ENCODE measurements around the gene C19orf12.

Gene C19orf12

GRCh38 chr19:29665215-29665825 lies 49.7 kb downstream of the C19orf12 start, which contains the start of gene PLEKHF1:
Gene PLEKHF1, plus strand, starts transcription at chr19:29665461. Its CDS starts 8,379 bp downstream, at chr19:29673840.
- H3K4me3 ChIP-seq (ENCODE audit: low read depth in 1 of 2, low read length in 2 of 2), result peak within 1 kb of the TSS; percentile 64 to 82
- H3K36me3 ChIP-seq (ENCODE audit: control insufficient read depth in 1 of 2, insufficient read depth in 2 of 2, low read length in 2 of 2), result peaks cover 0 to 3% of the 10 kb centered on the region in 2 donors
- peaks cover 11 to 52% of the 10 kb centered on the region in 2 donors for H3K4me1 ChIP-seq (ENCODE audit: control insufficient read depth in 1 of 2, insufficient read depth in 2 of 2, low read length in 2 of 2)
- no peaks in the 10 kb centered on the region for H3K27me3 ChIP-seq (ENCODE audit: low read depth, low read length)
- no peaks in the 10 kb centered on the region for H3K9me3 ChIP-seq (ENCODE audit: control insufficient read depth in 1 of 2, low read length in 2 of 2)
- H3K27ac ChIP-seq (ENCODE audit: low read length), result peak within 1 kb of the TSS; percentile 88

DNA sequence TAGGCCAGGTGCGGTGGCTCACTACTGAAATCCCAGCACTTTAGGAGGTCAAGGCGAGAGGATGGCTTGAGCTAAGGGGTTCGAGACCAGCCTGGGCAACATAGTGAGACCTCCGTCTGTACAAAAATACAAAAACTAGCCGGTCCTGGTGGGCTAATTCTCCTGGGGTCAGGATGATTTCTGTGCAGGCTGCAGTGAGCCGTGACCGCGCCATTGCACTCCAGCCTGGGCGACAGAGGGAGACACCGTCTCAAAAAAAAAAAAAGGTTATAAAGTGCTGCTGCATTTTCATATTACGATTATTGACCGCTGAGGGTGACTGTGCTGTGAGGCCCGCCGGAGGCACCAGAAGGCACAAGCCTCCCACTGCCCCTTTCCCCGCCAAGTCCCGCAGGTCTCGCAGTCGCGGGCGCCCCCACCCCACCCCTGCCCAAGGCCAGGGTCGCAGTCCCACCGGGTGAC lies 50.3 kb downstream of the C19orf12 start:
- Histone ChIP-seq H3K27me3 (ENCODE audit: low read depth, low read length) (no peaks in the 10 kb centered on the region), H3K9me3 (ENCODE audit: control insufficient read depth in 1 of 2, low read length in 2 of 2) (no peaks in the 10 kb centered on the region), H3K27ac (ENCODE audit: low read length) (no peak overlapping the region), H3K4me1 (ENCODE audit: control insufficient read depth in 1 of 2, insufficient read depth in 2 of 2, low read length in 2 of 2) (peaks cover 11 to 52% of the 10 kb centered on the region in 2 donors), H3K36me3 (ENCODE audit: control insufficient read depth in 1 of 2, insufficient read depth in 2 of 2, low read length in 2 of 2) (peaks cover 0 to 3% of the 10 kb centered on the region in 2 donors), H3K4me3 (ENCODE audit: low read depth in 1 of 2, low read length in 2 of 2) (peak overlapping the region; percentile 37 to 82)

DNA sequence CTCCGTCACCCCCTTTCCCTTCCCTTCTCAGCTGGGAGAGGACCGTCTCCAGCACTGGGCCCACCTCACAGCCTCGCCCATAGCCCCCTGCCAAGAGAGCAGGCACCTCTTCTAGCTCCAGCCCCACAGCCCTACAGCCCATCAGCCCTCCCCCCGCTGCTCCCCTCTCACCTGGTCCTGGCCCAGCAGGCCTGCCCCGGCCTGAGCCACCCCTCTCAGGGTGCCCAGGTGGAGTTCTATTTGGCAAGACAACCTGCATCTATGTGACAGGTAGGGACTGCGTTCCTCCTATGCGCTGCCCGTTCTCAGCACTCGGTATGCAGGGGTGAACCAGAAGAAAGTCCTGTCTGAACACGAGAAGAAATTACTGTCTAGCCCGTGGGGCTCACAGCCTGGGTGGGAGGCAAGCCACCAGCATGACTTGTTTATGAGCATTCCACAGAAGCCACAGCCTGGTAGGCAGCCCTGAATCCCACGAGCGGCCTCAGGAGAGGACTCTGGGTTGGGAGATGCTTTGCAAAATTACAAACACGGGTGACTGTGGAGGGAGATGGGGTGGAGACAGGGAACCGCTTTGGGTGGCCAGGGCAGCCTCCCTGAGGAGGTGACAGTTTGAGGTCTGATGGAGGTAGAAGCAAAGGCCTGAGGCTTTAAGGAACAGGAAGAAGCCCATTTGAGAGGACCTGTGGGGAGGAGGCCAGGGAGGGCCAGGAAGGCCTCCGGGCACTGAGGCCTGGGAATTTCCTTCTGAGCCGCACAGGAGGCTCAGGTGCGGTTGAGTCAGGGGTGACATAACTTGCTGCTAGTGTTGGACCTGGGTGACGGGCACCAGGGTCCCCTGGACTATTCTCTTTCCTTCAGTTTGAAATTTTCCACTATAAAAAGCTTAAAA lies 51.0 kb downstream of the C19orf12 start:
- H3K27ac ChIP-seq (ENCODE audit: low read length), result no peak overlapping the region
- H3K4me1 ChIP-seq (ENCODE audit: control insufficient read depth in 1 of 2, insufficient read depth in 2 of 2, low read length in 2 of 2), result peaks cover 11 to 52% of the 10 kb centered on the region in 2 donors
- peaks cover 0 to 3% of the 10 kb centered on the region in 2 donors for H3K36me3 ChIP-seq (ENCODE audit: control insufficient read depth in 1 of 2, insufficient read depth in 2 of 2, low read length in 2 of 2)
- H3K4me3 ChIP-seq (ENCODE audit: low read depth in 1 of 2, low read length in 2 of 2), result no peak overlapping the region
- H3K9me3 ChIP-seq (ENCODE audit: control insufficient read depth in 1 of 2, low read length in 2 of 2), result no peaks in the 10 kb centered on the region
- no peaks in the 10 kb centered on the region for H3K27me3 ChIP-seq (ENCODE audit: low read depth, low read length)

DNA sequence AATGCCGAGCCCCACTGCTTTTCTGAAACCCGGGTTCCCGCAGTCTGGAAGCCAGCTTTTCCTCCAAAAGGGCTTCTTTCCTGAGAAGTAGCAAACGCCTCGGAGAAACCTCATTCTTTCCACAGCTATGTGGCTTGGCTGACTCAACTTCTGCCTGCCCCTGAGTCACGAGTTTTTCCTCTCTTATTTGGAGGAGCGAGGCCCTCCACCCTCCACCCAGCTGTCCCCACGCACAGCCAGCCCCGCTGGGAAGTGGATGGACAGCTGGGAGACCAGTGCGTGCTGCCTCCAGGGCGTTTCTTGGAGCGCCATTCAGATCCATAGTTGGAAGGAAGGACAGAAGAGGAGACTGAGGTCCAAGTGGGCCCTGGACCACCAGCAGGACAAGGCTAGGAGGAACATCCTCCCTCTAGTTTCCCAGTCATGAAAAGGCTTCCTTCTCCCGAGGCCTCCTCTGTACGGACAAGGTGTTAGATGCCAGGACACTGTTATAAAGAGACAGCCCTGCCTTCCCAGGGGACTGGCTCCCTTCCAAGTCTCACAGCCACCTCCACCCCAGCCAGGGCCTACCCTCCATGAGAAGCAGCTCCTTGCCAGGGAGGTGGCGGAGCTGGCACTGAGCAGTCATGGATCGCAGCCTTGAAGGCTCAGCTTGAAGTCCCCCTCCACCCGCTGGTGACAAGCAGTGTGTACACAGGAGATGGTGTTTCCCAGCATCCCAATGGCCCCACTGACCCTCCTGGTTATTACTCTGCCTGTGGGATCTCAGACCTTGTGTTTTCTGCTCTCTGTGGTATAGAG lies 52.3 kb downstream of the C19orf12 start:
- H3K9me3 ChIP-seq (ENCODE audit: control insufficient read depth in 1 of 2, low read length in 2 of 2), result no peaks in the 10 kb centered on the region
- H3K4me3 ChIP-seq (ENCODE audit: low read depth in 1 of 2, low read length in 2 of 2), result peak overlapping the region in 1 of 2 donors; percentile 20
- peaks cover 11 to 49% of the 10 kb centered on the region in 2 donors for H3K4me1 ChIP-seq (ENCODE audit: control insufficient read depth in 1 of 2, insufficient read depth in 2 of 2, low read length in 2 of 2)
- H3K27me3 ChIP-seq (ENCODE audit: low read depth, low read length), result no peaks in the 10 kb centered on the region
- peaks cover 0 to 3% of the 10 kb centered on the region in 2 donors for H3K36me3 ChIP-seq (ENCODE audit: control insufficient read depth in 1 of 2, insufficient read depth in 2 of 2, low read length in 2 of 2)
- peak overlapping the region; percentile 82 for H3K27ac ChIP-seq (ENCODE audit: low read length)

GRCh38 chr19:29662278-29662603 lies 52.8 kb downstream of the C19orf12 start:
- Histone ChIP-seq H3K4me1 (ENCODE audit: control insufficient read depth in 1 of 2, insufficient read depth in 2 of 2, low read length in 2 of 2) (peaks cover 11 to 46% of the 10 kb centered on the region in 2 donors), H3K27ac (ENCODE audit: low read length) (peak overlapping the region; percentile 82), H3K4me3 (ENCODE audit: low read depth in 1 of 2, low read length in 2 of 2) (peak overlapping the region in 1 of 2 donors; percentile 20)

GRCh38 chr19:29660835-29661234 lies 54.2 kb downstream of the C19orf12 start:
- Histone ChIP-seq H3K36me3 (ENCODE audit: control insufficient read depth in 1 of 2, insufficient read depth in 2 of 2, low read length in 2 of 2) (peaks cover 0 to 3% of the 10 kb centered on the region in 2 donors), H3K27ac (ENCODE audit: low read length) (no peak overlapping the region), H3K9me3 (ENCODE audit: control insufficient read depth in 1 of 2, low read length in 2 of 2) (no peaks in the 10 kb centered on the region), H3K4me3 (ENCODE audit: low read depth in 1 of 2, low read length in 2 of 2) (no peak overlapping the region), H3K4me1 (ENCODE audit: control insufficient read depth in 1 of 2, insufficient read depth in 2 of 2, low read length in 2 of 2) (peaks cover 8 to 40% of the 10 kb centered on the region in 2 donors), H3K27me3 (ENCODE audit: low read depth, low read length) (no peaks in the 10 kb centered on the region)

More at GRCh38 chr19:29662278-29662603, 52.8 kb downstream of the C19orf12 start:
- Histone ChIP-seq H3K36me3 (ENCODE audit: control insufficient read depth in 1 of 2, insufficient read depth in 2 of 2, low read length in 2 of 2) (peaks cover 0 to 3% of the 10 kb centered on the region in 2 donors), H3K9me3 (ENCODE audit: control insufficient read depth in 1 of 2, low read length in 2 of 2) (no peaks in the 10 kb centered on the region), H3K27me3 (ENCODE audit: low read depth, low read length) (no peaks in the 10 kb centered on the region)

GRCh38 chr19:29658221-29658991 lies 56.7 kb downstream of the C19orf12 start:
- Histone ChIP-seq H3K36me3 (ENCODE audit: control insufficient read depth in 1 of 2, insufficient read depth in 2 of 2, low read length in 2 of 2) (peaks cover 0 to 3% of the 10 kb centered on the region in 2 donors), H3K4me3 (ENCODE audit: low read depth in 1 of 2, low read length in 2 of 2) (no peak overlapping the region), H3K4me1 (ENCODE audit: control insufficient read depth in 1 of 2, insufficient read depth in 2 of 2, low read length in 2 of 2) (peaks cover 7 to 26% of the 10 kb centered on the region in 2 donors), H3K27me3 (ENCODE audit: low read depth, low read length) (no peaks in the 10 kb centered on the region), H3K27ac (ENCODE audit: low read length) (no peak overlapping the region), H3K9me3 (ENCODE audit: control insufficient read depth in 1 of 2, low read length in 2 of 2) (peaks cover 0 to 2% of the 10 kb centered on the region in 2 donors)

GRCh38 chr19:29655648-29656335 lies 59.3 kb downstream of the C19orf12 start:
- Histone ChIP-seq H3K9me3 (ENCODE audit: control insufficient read depth in 1 of 2, low read length in 2 of 2) (peaks cover 0 to 2% of the 10 kb centered on the region in 2 donors), H3K4me3 (ENCODE audit: low read depth in 1 of 2, low read length in 2 of 2) (no peak overlapping the region), H3K27me3 (ENCODE audit: low read depth, low read length) (no peaks in the 10 kb centered on the region), H3K27ac (ENCODE audit: low read length) (no peak overlapping the region), H3K4me1 (ENCODE audit: control insufficient read depth in 1 of 2, insufficient read depth in 2 of 2, low read length in 2 of 2) (peaks cover 0 to 12% of the 10 kb centered on the region in 2 donors), H3K36me3 (ENCODE audit: control insufficient read depth in 1 of 2, insufficient read depth in 2 of 2, low read length in 2 of 2) (no peaks in the 10 kb centered on the region)

- H3K4me3 ChIP-seq (ENCODE audit: low read depth in 1 of 2, low read length in 2 of 2), result no peak overlapping the region
These were observed 61.7 kb downstream of the C19orf12 start for GRCh38 chr19:29653398-29653797.

More at GRCh38 chr19:29653398-29653797, 61.7 kb downstream of the C19orf12 start:
- H3K36me3 ChIP-seq (ENCODE audit: control insufficient read depth in 1 of 2, insufficient read depth in 2 of 2, low read length in 2 of 2), result no peaks in the 10 kb centered on the region
- peaks cover 0 to 8% of the 10 kb centered on the region in 2 donors for H3K4me1 ChIP-seq (ENCODE audit: control insufficient read depth in 1 of 2, insufficient read depth in 2 of 2, low read length in 2 of 2)
- no peak overlapping the region for H3K27ac ChIP-seq (ENCODE audit: low read length)
- H3K9me3 ChIP-seq (ENCODE audit: control insufficient read depth in 1 of 2, low read length in 2 of 2), result peaks cover 0 to 2% of the 10 kb centered on the region in 2 donors
- no peaks in the 10 kb centered on the region for H3K27me3 ChIP-seq (ENCODE audit: low read depth, low read length)
